Eye (tissue), 1 donor: ENCODE data around the gene VAMP2.

Source experiments
- DNase-seq: peaks from one replicate; pipeline ENCODE4 v3.0.0-alpha.2; 2015

The VAMP2 gene

GRCh38 chr17:8153957-8154607 lies 8.7 kb downstream of the VAMP2 start:
- DNase-seq, result peak; percentile 98

DNA sequence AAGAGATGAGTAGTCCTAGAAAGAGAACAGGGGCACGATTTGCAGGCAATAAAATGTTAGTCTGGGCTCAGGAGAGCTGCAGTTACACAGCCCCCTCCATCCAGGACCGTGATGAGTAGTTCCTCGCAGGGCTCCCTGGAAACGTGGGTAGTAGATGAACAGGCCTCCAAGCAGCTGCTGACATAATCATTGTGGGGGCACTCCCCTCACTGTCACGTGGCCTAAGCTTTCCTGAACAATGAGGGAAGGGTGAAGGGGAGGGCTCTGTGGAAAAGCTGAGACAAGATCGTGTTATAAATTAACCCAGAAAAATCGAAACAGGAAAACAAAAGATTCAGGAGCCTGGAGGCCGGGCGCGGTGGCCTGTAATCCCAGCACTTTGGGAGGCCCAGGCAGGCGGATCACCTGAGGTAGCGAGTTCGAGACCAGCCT lies 9.2 kb downstream of the VAMP2 start:
- peak; percentile 83 for DNase-seq

- DNase-seq, result peak; percentile 48
Measured at GRCh38 chr17:8153031-8153451, 9.7 kb downstream of the VAMP2 start.

GRCh38 chr17:8152112-8152775 lies 10.5 kb downstream of the VAMP2 start, which contains the start of gene PER1:
Gene PER1 (minus strand): TSS chr17:8152404. CDS start chr17:8150706, 1,698 bp downstream.
- DNase-seq, result peak; percentile 98

GRCh38 chr17:8151641-8152111 lies 11.1 kb downstream of the VAMP2 start:
- DNase-seq, result peak; percentile 86

- DNase-seq, result peak; percentile 95
Measured at GRCh38 chr17:8151120-8151640, 11.6 kb downstream of the VAMP2 start.

DNA sequence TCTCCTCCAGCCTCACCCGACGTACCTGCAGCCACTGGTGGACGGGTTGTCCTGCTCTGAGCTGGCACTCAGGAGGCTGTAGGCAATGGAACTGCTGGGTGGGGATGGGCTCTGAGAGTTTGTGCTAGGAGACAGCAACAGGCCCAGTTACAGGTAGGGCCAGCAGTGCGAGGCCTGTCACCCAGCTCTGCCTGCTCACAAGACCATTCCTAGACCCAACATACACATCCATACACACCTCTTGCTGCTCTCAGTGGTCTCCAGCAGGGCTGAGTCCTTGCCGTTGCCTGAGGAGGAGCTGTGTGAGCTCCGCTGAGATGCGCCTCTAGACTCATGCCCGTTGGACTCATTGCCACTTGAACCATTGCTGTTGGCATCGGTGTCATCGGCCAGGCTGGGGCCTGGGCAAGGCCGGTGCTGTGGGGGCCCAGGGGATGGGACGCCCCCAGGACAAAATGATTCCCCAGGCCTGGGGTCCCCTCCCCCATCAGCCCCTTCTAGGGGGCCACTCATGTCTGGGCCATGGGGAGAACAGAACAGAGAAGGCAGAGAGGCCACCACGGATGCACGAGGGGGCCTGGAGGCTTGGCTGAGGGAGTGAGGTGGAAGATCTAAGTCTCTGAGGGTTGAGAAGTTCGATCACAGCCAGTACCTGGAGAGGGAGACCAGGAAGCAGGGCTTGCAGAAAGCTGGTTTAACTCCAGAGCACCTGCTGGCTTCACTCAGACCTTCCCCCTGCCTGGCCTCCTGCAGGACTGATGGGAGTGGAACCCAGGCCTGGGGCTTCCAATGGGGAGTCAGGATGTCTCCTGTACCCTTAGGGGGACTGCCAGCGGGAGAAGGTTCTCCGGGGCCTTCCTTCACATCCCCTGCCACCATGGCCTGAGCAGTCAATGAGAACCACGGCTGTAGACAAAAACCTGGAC lies 12.3 kb downstream of the VAMP2 start:
- no peak for DNase-seq

DNA sequence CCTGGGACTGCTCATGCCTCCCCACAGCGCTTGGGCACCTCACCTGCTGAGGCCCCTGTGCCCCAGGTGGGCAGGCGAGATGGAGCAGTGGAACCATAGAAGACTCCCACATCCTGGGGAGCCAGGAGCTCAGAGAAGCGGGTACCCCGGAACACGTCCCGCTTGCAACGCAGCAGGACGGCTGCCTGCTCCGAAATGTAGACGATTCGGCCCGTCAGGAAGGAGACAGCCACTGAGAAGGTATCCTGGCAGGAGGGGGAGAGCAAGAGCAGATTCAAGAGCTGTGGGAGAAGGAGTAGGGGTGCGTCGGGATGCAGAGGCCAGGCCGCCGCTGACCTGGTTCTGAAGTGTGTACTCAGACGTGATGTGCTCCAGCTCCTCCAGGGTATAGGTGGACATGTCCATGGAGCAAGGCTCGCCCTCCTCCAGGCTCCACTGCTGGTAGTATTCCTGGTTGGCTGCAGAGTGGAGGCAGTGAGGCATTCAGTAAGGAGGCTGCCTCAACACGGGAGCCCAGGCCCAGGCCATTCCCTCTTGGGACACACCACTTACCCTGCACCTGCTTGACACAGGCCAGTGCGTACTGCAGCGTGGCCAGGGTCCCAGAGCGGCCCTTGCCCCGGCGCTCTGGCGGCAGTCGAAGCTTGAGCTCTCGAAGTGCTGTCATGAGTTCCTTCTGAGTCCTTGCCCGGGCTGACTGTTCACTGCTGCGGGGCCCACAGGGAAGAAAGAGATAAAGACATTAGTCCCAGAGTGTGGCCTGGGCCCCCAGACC lies 13.1 kb downstream of the VAMP2 start:
- DNase-seq, result no peak

DNA sequence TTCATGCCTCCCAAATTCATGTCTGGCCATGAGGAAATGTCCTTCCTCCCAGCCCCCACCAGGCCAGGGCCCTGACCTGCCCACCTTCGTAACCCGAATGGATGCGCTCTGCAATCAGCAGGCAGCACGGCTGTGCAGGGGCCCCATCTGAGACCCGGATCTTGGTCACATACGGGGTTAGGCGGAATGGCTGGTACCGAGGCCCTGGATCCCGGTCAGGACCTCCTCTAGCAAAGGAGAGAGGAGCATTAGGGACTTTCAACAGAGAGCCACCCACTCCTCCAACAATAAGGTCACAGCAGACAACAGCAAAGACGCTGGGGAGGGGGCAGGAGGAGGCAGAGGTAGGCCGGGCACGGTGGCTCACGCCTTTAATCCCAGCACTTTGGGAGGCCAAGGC lies 14.2 kb downstream of the VAMP2 start:
- no peak for DNase-seq

DNA sequence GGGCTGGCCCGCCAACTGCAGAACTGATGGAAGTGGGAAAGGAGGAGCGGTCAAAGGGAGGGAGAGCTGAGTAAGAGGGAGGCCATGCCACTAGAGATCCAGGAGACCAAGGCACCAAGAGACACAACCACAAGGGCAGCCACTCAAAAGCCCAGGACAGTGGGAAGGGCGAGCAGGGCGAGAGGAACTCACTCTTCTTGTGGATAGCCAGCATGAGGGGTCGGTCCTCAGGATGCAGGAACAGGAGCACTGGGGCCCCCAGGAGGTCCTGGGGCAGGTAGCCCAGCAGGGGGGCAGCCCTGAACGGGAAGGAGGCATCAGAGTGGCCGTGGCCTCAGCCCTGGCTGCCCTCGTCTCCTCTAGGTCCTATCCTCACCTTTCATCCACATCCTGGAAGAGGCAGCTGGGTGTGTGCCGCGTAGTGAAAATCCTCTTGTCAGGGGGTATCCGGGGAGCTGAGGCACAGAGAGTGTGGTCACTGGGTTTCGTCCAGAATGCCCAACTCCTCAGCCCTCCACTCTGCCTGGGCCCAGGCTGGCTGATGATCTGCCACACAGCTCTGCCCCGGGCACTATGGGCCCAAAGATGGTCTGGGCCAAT lies 14.8 kb downstream of the VAMP2 start:
- DNase-seq, result no peak

DNA sequence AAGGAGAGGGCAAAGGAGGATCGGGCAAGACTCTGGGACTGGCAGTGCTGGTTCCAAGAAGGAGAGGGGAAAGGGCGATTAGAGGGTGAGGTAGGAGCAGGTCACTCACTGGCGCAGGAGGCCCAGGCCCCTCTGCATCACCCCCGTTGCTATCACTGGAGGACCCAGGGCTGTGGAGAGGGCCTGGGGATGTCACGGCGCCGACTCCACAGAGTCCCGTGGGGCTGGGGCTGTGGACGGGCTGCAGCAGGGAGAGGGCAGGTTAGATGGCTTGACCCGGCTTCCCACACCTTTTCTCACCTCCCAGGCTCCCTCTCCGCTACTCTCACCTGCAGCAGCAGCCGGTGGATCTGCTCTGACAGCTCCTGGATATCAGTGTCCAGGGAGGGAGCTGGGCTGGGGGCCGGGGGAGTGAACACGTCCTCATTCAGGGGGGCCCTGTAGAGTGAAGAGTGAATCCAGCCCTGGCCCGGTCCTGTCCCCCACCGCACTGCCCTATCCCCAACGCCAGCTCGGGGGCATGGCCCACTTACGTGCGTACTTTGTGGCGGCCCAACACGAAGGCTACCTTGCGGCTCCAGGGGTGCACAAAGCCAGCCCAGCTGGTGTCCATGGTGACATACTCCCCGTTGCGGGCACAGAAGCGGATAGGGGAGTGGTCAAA lies 15.5 kb downstream of the VAMP2 start:
- DNase-seq, result no peak

DNA sequence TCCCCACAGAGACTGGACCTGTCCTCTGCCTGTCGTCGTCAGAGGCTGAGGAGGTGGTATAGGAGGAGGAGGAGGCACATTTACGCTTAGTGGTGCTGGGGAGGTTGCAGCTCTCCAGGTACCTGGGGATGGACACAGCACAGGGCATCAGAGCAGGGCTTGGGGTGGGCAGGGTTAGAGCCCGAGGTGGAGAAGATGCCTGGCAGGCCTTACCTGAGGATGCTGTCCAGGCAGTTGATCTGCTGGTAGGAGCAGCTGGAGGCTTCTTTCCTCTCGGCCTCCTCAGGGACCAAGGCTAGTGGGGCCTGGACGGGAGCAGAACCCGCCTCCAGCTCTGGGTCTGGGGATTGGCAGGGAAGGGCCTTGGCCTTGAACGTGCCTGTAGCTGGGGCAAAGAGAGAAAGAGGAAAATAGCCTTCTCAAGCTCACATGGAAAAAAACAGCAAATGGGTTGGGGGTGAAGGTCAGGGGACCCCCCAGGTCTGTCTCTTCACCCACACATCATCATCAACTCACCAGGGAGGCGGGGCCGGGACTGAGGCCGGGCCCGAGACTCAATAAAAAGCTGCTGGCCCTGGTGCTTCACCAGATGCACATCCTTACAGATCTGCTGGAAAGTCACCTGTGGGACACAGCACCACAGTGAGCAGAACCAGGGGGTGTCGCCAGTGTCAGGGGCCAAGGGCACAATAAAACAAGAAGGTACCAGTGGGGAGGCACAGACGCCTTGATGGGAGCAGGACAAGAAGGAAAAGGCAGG lies 16.2 kb downstream of the VAMP2 start:
- DNase-seq, result no peak

- no peak for DNase-seq
Measured at GRCh38 chr17:8145811-8146210, 16.9 kb downstream of the VAMP2 start.

DNA sequence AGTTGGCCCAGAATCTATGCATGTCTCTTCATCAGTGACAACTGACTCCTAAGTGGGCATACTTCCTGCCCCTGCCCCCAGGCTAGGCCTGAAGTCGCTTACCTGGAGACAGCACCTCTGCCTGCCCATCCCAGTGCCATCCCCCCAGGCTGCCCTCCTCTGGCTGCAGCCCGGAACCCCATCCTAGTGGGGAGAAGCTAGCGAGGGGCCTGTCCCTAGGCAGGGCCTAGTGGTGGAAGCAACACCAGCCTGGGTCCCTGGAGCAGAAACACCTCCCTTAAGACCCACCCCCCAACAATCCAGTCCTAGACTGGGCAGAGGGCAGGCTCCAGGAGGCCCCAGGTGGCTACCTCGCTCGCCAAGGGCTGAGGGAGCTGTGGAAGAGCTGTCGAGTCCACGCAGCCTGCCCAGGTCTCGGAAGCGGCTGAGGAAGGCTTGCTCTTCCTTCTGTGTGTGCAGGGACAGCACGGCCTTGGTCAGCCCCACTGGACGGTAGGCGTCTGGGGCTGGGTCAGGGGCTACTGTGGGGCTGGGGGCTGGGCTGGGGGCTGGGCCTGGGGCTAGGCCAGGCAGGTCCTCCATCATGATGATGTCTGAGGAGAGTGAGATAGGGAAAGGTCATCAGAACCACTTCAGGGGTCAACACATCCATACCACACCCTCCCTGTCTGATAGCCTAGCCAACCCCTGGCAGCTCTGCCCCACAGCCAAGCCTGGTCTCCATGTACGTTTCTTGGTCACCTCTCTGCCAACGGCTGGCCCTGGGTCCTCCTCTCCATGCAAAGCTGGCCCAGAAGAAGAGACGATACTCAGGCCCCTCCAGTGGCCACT lies 18.1 kb downstream of the VAMP2 start:
- no peak for DNase-seq

DNA sequence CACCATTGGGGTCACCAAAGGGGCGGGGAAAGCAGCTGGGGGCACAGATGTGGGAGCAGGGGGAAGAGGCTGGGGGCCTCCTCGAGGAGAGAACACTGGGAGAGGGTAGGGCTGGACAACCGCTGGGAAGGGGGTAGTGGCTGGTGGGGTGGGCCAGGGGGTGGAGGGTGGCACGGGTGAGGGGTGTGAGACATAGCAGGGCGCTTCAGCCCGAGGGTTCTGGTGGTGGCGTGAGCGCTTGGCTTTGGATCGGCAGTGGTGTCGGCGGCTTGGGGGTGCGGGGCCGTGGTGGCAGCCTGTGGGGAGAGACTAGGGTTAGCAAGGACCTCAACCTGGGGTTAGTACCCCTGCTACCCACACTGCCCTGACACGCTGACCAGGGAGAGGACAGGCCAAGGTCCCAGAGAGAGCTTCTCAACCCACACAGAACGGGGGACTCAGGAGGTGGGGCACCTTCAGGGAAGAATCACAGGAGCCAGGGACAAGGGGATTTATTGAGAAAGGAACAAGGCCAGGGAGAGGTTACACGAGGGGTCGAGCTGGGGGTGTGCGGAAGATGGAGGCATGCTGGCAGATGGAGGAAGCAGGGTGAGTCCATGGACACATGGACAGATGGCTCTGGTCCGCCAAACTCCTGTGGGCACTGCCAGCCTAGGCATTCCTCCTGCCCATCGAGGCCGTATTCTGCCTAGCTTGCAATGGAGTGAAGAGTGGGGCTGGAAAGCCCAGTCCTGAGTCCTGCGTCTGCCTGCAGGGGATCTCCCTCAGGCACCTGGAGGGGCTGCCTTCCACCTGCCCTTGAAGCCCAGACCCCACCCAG lies 19.0 kb downstream of the VAMP2 start:
- no peak for DNase-seq

DNA sequence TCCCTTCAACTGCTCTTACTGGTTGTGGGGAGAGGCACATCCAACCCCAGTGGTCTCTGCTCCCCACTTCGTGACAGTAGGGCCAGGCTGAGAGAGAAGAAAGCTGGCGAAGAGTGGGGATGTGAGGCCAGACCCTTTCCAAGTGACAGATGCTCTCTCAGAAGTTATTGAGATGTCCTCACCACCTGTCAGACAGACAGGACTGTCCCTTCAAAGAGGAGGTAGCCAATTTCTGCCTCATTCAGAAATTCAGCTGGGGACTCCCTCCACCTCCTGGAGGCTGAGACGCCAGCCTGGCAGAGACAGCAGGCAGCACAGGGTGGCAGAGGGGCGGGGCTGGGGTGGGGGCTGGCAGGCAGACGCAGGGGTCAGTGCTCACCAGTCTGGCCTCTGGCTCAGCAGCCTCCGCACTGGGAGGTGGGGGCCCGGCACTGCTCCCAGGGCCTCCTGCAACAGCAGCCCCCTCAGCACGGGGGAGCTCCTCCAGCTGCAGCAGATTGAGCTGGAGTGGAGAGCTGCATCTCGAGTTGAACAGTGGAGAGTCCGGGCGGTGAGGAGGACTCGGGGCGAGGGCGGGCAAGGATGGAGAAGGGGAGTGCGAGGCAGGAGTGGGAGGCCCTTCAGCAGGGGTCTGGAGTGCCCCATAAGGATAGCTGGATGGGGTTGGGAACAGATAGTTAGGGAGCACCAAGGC lies 19.7 kb downstream of the VAMP2 start:
- DNase-seq, result no peak

DNA sequence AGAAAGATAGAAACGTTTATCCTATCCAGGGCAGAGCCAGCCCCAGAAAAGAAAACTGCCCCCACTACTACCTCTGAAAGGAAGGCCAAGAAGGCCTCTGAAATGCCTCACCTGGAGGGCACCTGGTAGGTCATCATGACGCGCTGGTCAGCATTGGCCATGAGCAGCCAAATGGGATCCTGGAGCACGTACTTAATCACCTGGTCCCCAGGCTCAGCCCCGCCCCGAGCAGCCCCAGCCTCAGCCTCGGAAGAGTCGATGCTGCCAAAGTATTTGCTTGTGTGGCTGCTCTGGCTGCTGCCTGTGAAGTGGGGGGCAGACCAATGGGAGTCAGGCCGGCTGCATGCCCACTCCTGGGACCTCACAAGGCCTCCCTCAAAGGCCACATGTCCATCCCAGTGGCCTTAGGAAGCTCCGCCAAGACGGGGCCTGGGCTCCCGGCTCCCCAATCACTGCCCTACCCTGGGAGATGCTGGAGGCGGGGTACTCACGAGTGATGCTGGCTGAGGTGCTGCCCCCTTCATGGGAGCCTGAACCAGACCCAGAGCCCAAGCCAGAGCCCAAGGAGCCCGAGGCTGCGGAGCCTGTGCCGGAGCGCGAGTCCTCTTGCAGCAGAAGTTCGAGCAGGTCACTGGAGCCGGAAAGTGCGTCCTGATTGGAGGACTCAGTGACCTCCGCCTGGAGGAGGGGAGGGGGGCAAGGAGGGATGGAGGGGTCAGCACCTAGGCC lies 20.4 kb downstream of the VAMP2 start:
- no peak for DNase-seq
